Esophagus muscularis mucosa (tissue), 4 donors: ENCODE measurements around the gene RAD51B. TPM values are rescaled to one million over a fixed set of nuclear protein-coding genes. Genes with fewer than 3 reads are reported as not detected.
A peak's percentile ranks its signal among the peaks of the same experiment; 100 is the strongest.

Source experiments
- DNase-seq: peaks from one replicate; pipeline ENCODE4 v3.0.0-alpha.2; 2017; ENCODE audit errors: extremely low spot score
- H3K27ac ChIP-seq, 4 donors: fragments of 200-600 bp; sonication (generic); replicated peaks in 1 of 4; 1 replicate in 3 of 4; 2 replicates in 1 of 4; pipeline ENCODE4 v1.5.1; 2016 to 2019; ENCODE audit warnings: mild to moderate bottlenecking in 1 of 4
- H3K27me3 ChIP-seq, 4 donors: fragments of 200-600 bp; sonication (generic); one replicate each; pipeline versions ENCODE4 v1.5.1 to v1.6.0; 2016 to 2019
- H3K36me3 ChIP-seq, 4 donors: fragments of 200-600 bp; sonication (generic); one replicate each; pipeline ENCODE4 v1.5.1; 2016 to 2019
- H3K4me1 ChIP-seq, 4 donors: fragments of 200-600 bp; sonication (generic); one replicate each; pipeline ENCODE4 v1.5.1; 2016 to 2019
- H3K4me3 ChIP-seq, 4 donors: fragments of 200-600 bp; sonication (generic); 1 replicate in 2 of 4; 2 replicates in 2 of 4; pipeline ENCODE4 v1.5.1; 2016 to 2019; ENCODE audit warnings: mild to moderate bottlenecking in 4 of 4, moderate library complexity in 1 of 4
- H3K9me3 ChIP-seq, 4 donors: fragments of 200-600 bp; sonication (generic); 1 replicate in 3 of 4; 2 replicates in 1 of 4; pipeline ENCODE4 v1.5.1; 2016 to 2019
- CTCF ChIP-seq, 3 experiments: fragments of 200-600 bp in 2 of 3; fragments of 450-650 bp in 1 of 3; sonication (generic) in 2 of 3; IDR thresholded peaks; one replicate each; pipeline ENCODE4 v1.5.1; 2017 to 2019; ENCODE audit warnings: antibody characterized with exemption in 3 of 3, mild to moderate bottlenecking in 2 of 3, moderate library complexity in 1 of 3
- EP300 ChIP-seq: sonication (generic); formaldehyde crosslinking; IDR thresholded peaks from one replicate; pipeline ENCODE4 v1.6.1; 2017; ENCODE audit warnings: antibody characterized with exemption
- POLR2A ChIP-seq: fragments of 450-650 bp; IDR thresholded peaks from one replicate; pipeline ENCODE4 v1.6.1; 2017; ENCODE audit warnings: antibody characterized with exemption, moderate library complexity, mild to moderate bottlenecking, low read depth
- POLR2AphosphoS5 ChIP-seq, 2 donors: sonication (generic); formaldehyde crosslinking; IDR thresholded peaks; one replicate each; pipeline ENCODE4 v1.6.1; 2017; ENCODE audit warnings: antibody characterized with exemption in 2 of 2
- WGBS: methylation state at CpG from one replicate; pipeline ENCODE4 v1.1.5; 2018; 5-methylcytosine and 5-hydroxymethylcytosine counted together
- intact Hi-C: fragments of 100-400 bp; cut with DNase I; formaldehyde crosslinking; loops from one replicate; pipeline ENCODE4 v1.15.1; 2023
- total RNA-seq, 4 donors: library from RNA; depleted of rRNA; stranded (reverse); fragments of >200 nt; gene quantifications; one replicate each; pipeline versions ENCODE4 v1.1.0 to v1.2.1, GENCODE V29; 2016

Gene RAD51B
- total RNA-seq, 4 donors from 2014 or later: 2.8 to 11.1 (median 5.1) TPM

GRCh38 chr14:68507544-68508081, 688.0 kb downstream of the RAD51B start:
- TF ChIP-seq CTCF (IDR thresholded peaks at IDR 0.05) (no peak), EP300 (no peak), POLR2A (no peak), POLR2AphosphoS5 (IDR thresholded peaks at IDR 0.05) (no peak)
- Histone ChIP-seq H3K27ac (peak overlapping the region in 3 of 4 donors; percentile 58 to 75 (median 59)), H3K27me3 (no peaks in the 10 kb centered on the region), H3K4me1 (peaks cover 33 to 63% (median 57%) of the 10 kb centered on the region in 4 donors), H3K36me3 (no peaks in the 10 kb centered on the region), H3K4me3 (no peak overlapping the region), H3K9me3 (no peaks in the 10 kb centered on the region)
- 86% methylated on average over 7 of the region's 10 CpGs for WGBS
- no peak for DNase-seq
- intact Hi-C loops: no loop called here

DNA sequence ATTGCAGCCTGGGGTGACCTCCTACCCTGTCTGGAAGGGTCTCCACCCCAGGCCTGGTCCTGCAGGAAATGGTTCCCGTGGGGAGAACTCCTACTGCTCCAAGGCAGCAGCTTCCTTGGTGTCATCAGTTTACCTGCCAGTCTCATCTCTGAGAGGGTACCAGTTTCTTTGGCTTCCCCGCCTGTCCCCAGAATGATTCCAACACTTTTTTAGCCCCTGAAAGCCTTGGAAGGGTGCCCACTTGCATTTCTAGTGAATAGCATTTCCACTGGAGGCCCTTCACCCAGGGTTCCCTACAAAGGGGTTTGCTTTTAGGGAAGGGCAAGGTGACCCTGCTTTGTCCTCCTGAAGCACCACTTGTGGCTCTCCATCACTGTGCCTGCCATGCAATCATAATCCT, 689.0 kb downstream of the RAD51B start:
- WGBS: 100% methylated on average over 2 of the region's 2 CpGs
- Histone ChIP-seq H3K27ac (no peak overlapping the region), H3K9me3 (no peaks in the 10 kb centered on the region), H3K4me3 (no peak overlapping the region), H3K36me3 (no peaks in the 10 kb centered on the region), H3K4me1 (peaks cover 40 to 73% (median 66%) of the 10 kb centered on the region in 4 donors), H3K27me3 (no peaks in the 10 kb centered on the region)
- intact Hi-C loops: no loop called here
- TF ChIP-seq EP300 (no peak), CTCF (IDR thresholded peaks at IDR 0.05) (no peak), POLR2AphosphoS5 (IDR thresholded peaks at IDR 0.05) (no peak), POLR2A (no peak)
- no peak for DNase-seq

- no peaks in the 10 kb centered on the region for H3K9me3 ChIP-seq
- no peaks in the 10 kb centered on the region for H3K36me3 ChIP-seq
- peak overlapping the region; percentile 70 to 77 (median 72) for H3K27ac ChIP-seq
- WGBS: 63% methylated on average over 8 of the region's 9 CpGs
- no peak for TF ChIP-seq POLR2AphosphoS5 (IDR thresholded peaks at IDR 0.05)
- TF ChIP-seq CTCF (IDR thresholded peaks at IDR 0.05): no peak
- TF ChIP-seq POLR2A: no peak
- TF ChIP-seq EP300: no peak
- no peaks in the 10 kb centered on the region for H3K27me3 ChIP-seq
- no peak for DNase-seq
- peaks cover 40 to 75% (median 69%) of the 10 kb centered on the region in 4 donors for H3K4me1 ChIP-seq
- intact Hi-C loops: no loop called here
- no peak overlapping the region for H3K4me3 ChIP-seq
Observed at GRCh38 chr14:68509188-68509983, 689.8 kb downstream of the RAD51B start.

DNA sequence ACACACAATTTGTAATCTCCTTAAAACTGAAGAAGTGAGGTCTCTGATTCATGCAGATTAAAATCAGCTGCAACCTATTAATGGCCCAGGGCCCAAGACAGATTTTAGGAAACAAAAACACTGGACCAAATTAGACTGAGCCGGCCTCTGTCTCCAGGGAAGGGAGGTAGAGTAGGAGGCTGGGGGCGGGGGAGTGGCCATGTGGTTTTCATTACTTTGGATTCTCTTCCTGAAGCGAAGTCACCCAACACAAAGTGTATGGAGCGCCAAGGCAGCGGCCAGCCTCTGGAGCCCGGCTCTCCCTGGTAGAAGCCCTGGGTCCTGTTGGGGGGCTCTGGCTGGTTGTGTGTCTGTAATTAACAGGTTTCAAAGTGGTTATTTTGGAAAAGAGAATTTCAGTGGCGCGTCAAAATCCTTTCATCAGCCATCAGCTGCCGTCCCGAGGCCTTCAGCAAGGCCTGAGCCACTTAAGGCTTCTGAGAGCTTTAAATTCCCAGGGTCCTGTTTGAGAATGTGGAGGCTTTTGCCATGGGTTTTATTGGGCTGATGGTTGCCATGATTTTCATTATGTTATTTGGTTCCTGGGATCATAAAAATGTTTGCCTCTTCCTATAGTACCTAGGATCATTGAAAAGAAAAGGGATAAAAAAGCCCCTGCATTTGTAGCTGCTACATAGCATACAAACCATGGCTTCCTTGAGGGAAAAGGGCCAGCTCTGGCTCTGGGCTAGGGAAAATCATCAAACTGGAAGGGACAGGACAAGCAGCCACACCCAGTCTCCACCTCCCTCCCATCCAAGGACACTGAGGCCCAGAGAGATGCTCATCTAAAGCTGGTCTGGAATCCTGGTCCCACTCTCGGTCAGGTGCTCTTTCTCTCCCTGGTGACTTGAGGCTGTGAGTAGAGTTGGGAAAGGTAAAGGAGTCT, 690.9 kb downstream of the RAD51B start:
- Histone ChIP-seq H3K4me3 (no peak overlapping the region), H3K36me3 (no peaks in the 10 kb centered on the region), H3K27ac (peak overlapping the region; percentile 70 to 77 (median 72)), H3K4me1 (peaks cover 40 to 73% (median 66%) of the 10 kb centered on the region in 4 donors), H3K27me3 (no peaks in the 10 kb centered on the region), H3K9me3 (no peaks in the 10 kb centered on the region)
- WGBS: 69% methylated on average over 11 of the region's 11 CpGs
- intact Hi-C loops: no loop called here
- TF ChIP-seq POLR2A (no peak), POLR2AphosphoS5 (IDR thresholded peaks at IDR 0.05) (no peak), EP300 (no peak), CTCF (IDR thresholded peaks at IDR 0.05) (no peak)
- DNase-seq: no peak
